HG03175 (cell line): ENCODE data around the gene CAPN11.
"Not testable (repeated sequence)": the region's sequence is repeated elsewhere in the genome, so short reads cannot be mapped to it uniquely, and the experiment has no call there.

Experiments used
- ATAC-seq: cut with Tn5 transposase; IDR thresholded peaks from one replicate; pipeline ENCODE4 v1.9.1; 2021; ENCODE audit warnings: mild to moderate bottlenecking, moderate library complexity; ENCODE audit not compliant: unreplicated experiment

The CAPN11 gene

DNA sequence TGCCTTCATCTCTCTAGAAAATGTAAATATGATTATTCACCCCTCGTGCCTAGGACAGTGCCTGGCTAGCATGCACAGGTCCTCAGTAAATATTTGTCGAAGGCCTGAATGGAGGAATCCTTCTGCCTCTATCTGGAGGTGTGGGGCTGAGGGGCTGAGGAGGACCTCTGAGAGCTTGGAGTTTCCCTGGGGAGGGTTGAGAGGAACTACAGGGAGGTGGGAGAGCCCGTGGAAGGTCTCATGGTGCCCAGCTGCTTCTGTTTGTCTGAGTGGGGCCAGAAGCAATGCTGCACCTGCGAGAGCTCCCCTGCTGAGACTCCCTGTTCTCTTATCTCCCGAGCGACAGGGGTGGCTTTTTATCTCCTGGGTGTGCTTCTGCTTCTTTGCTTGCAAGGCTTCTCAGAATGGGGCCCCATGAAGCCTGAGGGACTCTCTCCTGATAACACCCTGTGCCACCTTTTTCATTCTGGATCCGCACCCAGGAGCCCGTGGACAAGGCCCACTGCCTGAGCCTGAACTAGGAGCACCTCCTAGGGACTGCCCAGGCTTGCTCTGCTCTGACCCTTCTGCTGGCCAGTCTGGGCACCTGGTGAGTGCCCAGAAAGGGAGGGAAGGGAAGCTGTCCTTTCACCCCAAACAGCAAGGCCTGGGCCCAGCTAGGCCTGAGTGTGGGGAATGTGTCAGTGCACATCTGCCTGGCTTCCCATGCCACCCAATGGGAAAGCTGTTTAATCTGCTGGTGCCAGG, 67.1 kb downstream of the CAPN11 start:
- no peak for ATAC-seq

DNA sequence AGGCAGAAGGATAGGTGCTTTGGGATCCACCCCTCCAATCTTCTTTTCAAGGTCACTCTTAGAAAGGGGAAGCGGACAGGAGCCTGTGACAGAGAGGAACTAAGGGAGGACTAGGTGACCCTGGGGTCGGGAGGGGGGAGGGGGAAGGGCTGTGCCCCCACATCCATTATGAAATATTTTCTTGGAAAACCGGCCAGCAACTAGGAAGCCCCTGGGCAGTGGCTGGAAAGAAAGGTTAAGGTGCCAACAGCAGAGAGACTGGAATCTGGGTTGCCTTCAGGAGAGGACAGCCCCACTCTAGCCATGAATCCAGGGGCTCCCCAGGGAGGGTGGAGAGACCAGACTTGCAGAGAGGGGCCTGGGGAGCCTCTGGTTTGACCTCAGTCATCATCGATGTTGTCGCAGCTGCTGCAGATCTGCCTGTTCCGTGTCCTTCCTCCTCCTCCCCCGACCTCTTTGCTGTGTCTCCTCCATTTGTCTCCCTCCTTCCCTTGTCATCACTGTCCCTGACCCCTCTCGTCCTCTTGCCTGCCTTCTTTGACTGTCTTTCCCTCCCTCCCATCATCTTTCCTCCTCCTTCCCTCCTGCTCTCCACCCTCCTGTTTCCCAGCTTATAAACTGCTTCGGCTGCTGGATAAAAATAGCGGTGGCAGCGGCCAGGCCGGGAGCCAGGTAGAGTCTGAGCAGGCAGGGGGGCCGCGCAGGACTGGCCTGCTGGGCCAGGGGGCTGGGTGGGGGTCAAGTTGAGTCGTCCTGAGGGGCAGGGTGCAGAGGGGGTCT, 67.9 kb downstream of the CAPN11 start:
- no peak for ATAC-seq

- no peak for ATAC-seq
These were observed 68.7 kb downstream of the CAPN11 start for GRCh38 chr6:44227148-44227793.

DNA sequence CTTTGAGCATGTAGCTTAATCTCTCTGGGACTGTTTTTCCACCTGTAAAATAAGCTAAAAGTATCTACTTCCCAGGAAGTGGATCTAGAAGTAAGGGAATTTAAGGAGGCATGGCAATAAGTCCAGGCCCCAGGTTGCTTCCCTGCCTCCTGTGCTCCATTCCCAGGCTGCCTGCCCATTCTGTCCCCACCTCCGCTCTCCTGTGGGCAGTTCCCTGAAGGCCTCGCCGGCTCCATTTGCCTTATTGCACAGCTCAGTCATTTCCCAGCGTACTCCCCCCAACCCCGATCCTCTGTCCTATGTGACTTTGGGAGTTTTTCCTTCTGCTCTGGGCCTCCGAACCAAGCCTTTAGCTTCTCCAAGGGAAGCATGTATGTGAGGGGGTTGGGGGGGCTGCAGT, 69.4 kb downstream of the CAPN11 start:
- ATAC-seq, result no peak

DNA sequence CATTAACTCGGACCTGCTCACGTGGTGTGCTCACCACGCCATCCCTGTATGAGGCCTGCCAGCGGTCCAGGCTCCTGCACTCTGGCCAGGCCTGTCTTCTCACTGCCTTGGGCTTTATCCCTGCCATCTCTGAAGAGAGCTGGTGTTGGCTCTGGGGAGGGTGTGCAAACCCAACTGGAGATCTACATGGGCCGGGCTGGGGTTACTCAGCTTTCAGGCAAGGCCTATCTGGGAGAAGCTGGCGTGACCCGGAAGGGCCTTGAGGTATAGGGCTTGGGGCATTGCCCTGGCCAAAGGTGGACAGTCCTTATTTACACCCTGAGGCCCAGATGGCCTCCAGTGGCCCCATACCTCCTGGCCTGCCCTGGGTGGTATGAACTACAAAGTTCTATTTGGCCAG, 69.8 kb downstream of the CAPN11 start:
- no peak for ATAC-seq

GRCh38 chr6:44228836-44229235, 70.2 kb downstream of the CAPN11 start:
- ATAC-seq, result no peak

- no peak for ATAC-seq
These were observed 70.9 kb downstream of the CAPN11 start for GRCh38 chr6:44229376-44230033.

GRCh38 chr6:44230034-44230675, 71.5 kb downstream of the CAPN11 start:
- ATAC-seq, result no peak

GRCh38 chr6:44231426-44231825, 72.8 kb downstream of the CAPN11 start:
- not testable (repeated sequence) for ATAC-seq

- ATAC-seq, result no peak
These were observed 74.3 kb downstream of the CAPN11 start for GRCh38 chr6:44232676-44233566.

GRCh38 chr6:44233567-44234100, 75.0 kb downstream of the CAPN11 start:
- ATAC-seq, result no peak
